IMR-90 (cell line): ENCODE results near the gene AKAP3. TPM values are rescaled to one million over a fixed set of nuclear protein-coding genes. Genes with fewer than 3 reads are reported as not detected.

Source experiments
- ATAC-seq: fragments of 200-7000 bp; cut with Tn5 transposase; 2 replicates; pipeline ENCODE4 v1.9.1; 2020; ENCODE audit warnings: low read depth, mild to moderate bottlenecking, moderate library complexity
- BruUV-seq: library from RNA; stranded (reverse); fragments of 400-500 nt; replicated peaks from 2 replicates; lab custom pipeline; 2021; lab: Mats Ljungman, UMichigan
- CTCF ChIA-PET: fragments of 300-600 bp; formaldehyde crosslinking; extraction: SDS; loops from one replicate; lab custom pipeline; 2021; ENCODE audit warnings: antibody characterized with exemption; lab: Yijun Ruan, JAX
- POLR2A ChIA-PET: fragments of 300-600 bp; sonication (Branson Sonifier 250); formaldehyde crosslinking; loops from one replicate; lab custom pipeline; 2022; ENCODE audit warnings: antibody characterized with exemption; ENCODE audit not compliant: unreplicated experiment; lab: Charles Lee
- DNase-seq: peaks from one replicate; pipeline ENCODE4 v3.0.0; 2013
- H2AFZ ChIP-seq: replicated peaks from 2 replicates; pipeline ENCODE3; 2013; ENCODE audit warnings: low read length, mild to moderate bottlenecking; ENCODE audit not compliant: poor library complexity
- H2AK5ac ChIP-seq: 2 replicates; pipeline ENCODE4 v1.6.1; 2013; ENCODE audit warnings: low read depth, low read length, inconsistent platforms
- H2AK9ac ChIP-seq: replicated peaks from 2 replicates; pipeline ENCODE3; 2013; ENCODE audit warnings: mild to moderate bottlenecking, low read depth, low read length, moderate library complexity; ENCODE audit not compliant: poor library complexity
- H2BK120ac ChIP-seq: 2 replicates; pipeline ENCODE4 v1.6.1; 2013; ENCODE audit warnings: low read depth, low read length, inconsistent platforms
- H2BK15ac ChIP-seq: 3 replicates; pipeline ENCODE4 v1.6.1; 2013; ENCODE audit warnings: low read depth, low read length, inconsistent platforms
- H2BK20ac ChIP-seq: 2 replicates; pipeline ENCODE4 v1.6.1; 2013; ENCODE audit warnings: low read depth, mild to moderate bottlenecking, inconsistent platforms, low read length, moderate library complexity
- H2BK5ac ChIP-seq: 2 replicates; pipeline ENCODE4 v1.6.1; 2013; ENCODE audit warnings: mild to moderate bottlenecking, low read depth, low read length, inconsistent platforms; ENCODE audit not compliant: poor library complexity, severe bottlenecking
- H3K14ac ChIP-seq: replicated peaks from 2 replicates; pipeline ENCODE4 v1.6.1; 2013; ENCODE audit warnings: low read depth, low read length, inconsistent platforms
- H3K18ac ChIP-seq: 2 replicates; pipeline ENCODE4 v1.6.1; 2013; ENCODE audit warnings: low read depth, low read length, control low read depth
- H3K23ac ChIP-seq: 2 replicates; pipeline ENCODE4 v1.6.1; 2013; ENCODE audit warnings: low read depth, low read length, inconsistent platforms
- H3K27ac ChIP-seq: 2 replicates; pipeline ENCODE4 v1.5.1; 2013; ENCODE audit warnings: mild to moderate bottlenecking, control low read depth, low read length; ENCODE audit not compliant: insufficient read depth
- H3K27me3 ChIP-seq: 2 replicates; pipeline ENCODE4 v1.6.1; 2013; ENCODE audit warnings: low read length; ENCODE audit not compliant: control insufficient read depth, insufficient read depth
- H3K36me3 ChIP-seq: 2 replicates; pipeline ENCODE4 v1.6.1; 2013; ENCODE audit warnings: low read length, mixed read lengths; ENCODE audit not compliant: control insufficient read depth, insufficient read depth
- H3K4ac ChIP-seq: 2 replicates; pipeline ENCODE4 v1.6.1; 2013; ENCODE audit warnings: low read depth, low read length, inconsistent platforms
- H3K4me1 ChIP-seq: 2 replicates; pipeline ENCODE4 v1.6.1; 2013; ENCODE audit warnings: low read length, mixed read lengths; ENCODE audit not compliant: control insufficient read depth, insufficient read depth
- H3K4me2 ChIP-seq: 2 replicates; pipeline ENCODE4 v1.6.1; 2013; ENCODE audit warnings: low read depth, mild to moderate bottlenecking, control low read depth, low read length, moderate library complexity
- H3K4me3 ChIP-seq: 2 replicates; pipeline ENCODE4 v1.5.1; 2013; ENCODE audit warnings: low read depth, mild to moderate bottlenecking, control low read depth, low read length, moderate library complexity; ENCODE audit not compliant: insufficient read depth
- H3K56ac ChIP-seq: 2 replicates; pipeline ENCODE4 v1.6.1; 2013; ENCODE audit warnings: low read length, inconsistent platforms; ENCODE audit not compliant: insufficient read depth; ENCODE audit errors: extremely low read depth
- H3K79me1 ChIP-seq, 2 experiments: 2 replicates each; pipeline ENCODE4 v1.6.1; 2013; ENCODE audit warnings: low read length in 2 of 2, inconsistent platforms in 1 of 2, low read depth in 1 of 2
- H3K9ac ChIP-seq: 2 replicates; pipeline ENCODE4 v1.6.1; 2013; ENCODE audit warnings: low read depth, low read length, control low read depth
- H3K9me1 ChIP-seq: 2 replicates; pipeline ENCODE4 v1.6.1; 2013; ENCODE audit warnings: low read length, inconsistent platforms; ENCODE audit not compliant: insufficient read depth
- H3K9me3 ChIP-seq: 2 replicates; pipeline ENCODE4 v1.6.1; 2013; ENCODE audit warnings: low read length; ENCODE audit not compliant: control insufficient read depth, insufficient read depth
- H4K20me1 ChIP-seq: 2 replicates; pipeline ENCODE4 v1.6.1; 2013; ENCODE audit warnings: low read length, inconsistent platforms; ENCODE audit not compliant: insufficient read depth
- H4K5ac ChIP-seq: 2 replicates; pipeline ENCODE4 v1.6.1; 2013; ENCODE audit warnings: mild to moderate bottlenecking, low read depth, low read length, control low read depth
- H4K8ac ChIP-seq, 2 experiments: 2 replicates each; pipeline ENCODE4 v1.6.1; 2013; ENCODE audit warnings: low read depth in 2 of 2, low read length in 2 of 2, control low read depth in 1 of 2, inconsistent platforms in 1 of 2
- H4K91ac ChIP-seq: 2 replicates; pipeline ENCODE4 v1.6.1; 2013; ENCODE audit warnings: low read depth, low read length, inconsistent platforms; ENCODE audit not compliant: insufficient read depth
- BHLHE40 ChIP-seq: fragments of 150-350 bp; IDR thresholded peaks from 2 replicates; pipeline ENCODE4 v1.6.1; 2016; ENCODE audit warnings: mild to moderate bottlenecking, low read depth, low read length
- CEBPB ChIP-seq: IDR thresholded peaks from 2 replicates; pipeline ENCODE4 v1.6.1; 2012; ENCODE audit warnings: low read depth, low read length, improper control_type of control experiment
- CHD1 ChIP-seq: IDR thresholded peaks from 2 replicates; pipeline ENCODE4 v1.6.1; 2012; ENCODE audit warnings: low read depth, low read length, improper control_type of control experiment
- CTCF ChIP-seq: conservative IDR thresholded peaks from 2 replicates; pipeline ENCODE4 v1.5.1; 2012; ENCODE audit warnings: mild to moderate bottlenecking, low read depth, low read length, improper control_type of control experiment
- ELK1 ChIP-seq: fragments of 150-350 bp; IDR thresholded peaks from 2 replicates; pipeline ENCODE4 v1.6.1; 2016; ENCODE audit warnings: low read depth, mild to moderate bottlenecking, low read length, moderate library complexity, borderline replicate concordance
- FOS ChIP-seq: fragments of 150-350 bp; IDR thresholded peaks from 2 replicates; pipeline ENCODE4 v1.6.1; 2016; ENCODE audit warnings: low read depth, low read length
- MAFK ChIP-seq: IDR thresholded peaks from 2 replicates; pipeline ENCODE4 v1.6.1; 2012; ENCODE audit warnings: low read depth, low read length, improper control_type of control experiment
- MAZ ChIP-seq: IDR thresholded peaks from 2 replicates; pipeline ENCODE4 v1.6.1; 2012; ENCODE audit warnings: low read depth, mild to moderate bottlenecking, low read length, improper control_type of control experiment, moderate library complexity, borderline replicate concordance
- MXI1 ChIP-seq: IDR thresholded peaks from 2 replicates; pipeline ENCODE4 v1.6.1; 2012; ENCODE audit warnings: low read depth, mild to moderate bottlenecking, low read length, moderate library complexity, borderline replicate concordance
- NFE2L2 ChIP-seq: fragments of 150-350 bp; IDR thresholded peaks from 2 replicates; pipeline ENCODE4 v1.6.1; 2016; ENCODE audit warnings: low read depth, mild to moderate bottlenecking, low read length
- POLR2A ChIP-seq: IDR thresholded peaks from 2 replicates; pipeline ENCODE4 v1.6.1; 2012; ENCODE audit warnings: mild to moderate bottlenecking, low read depth, low read length
- RAD21 ChIP-seq: IDR thresholded peaks from 2 replicates; pipeline ENCODE4 v1.6.1; 2012; ENCODE audit warnings: low read length, improper control_type of control experiment
- RCOR1 ChIP-seq: IDR thresholded peaks from 2 replicates; pipeline ENCODE4 v1.6.1; 2012; ENCODE audit warnings: mild to moderate bottlenecking, low read length, improper control_type of control experiment; ENCODE audit not compliant: insufficient replicate concordance
- RFX5 ChIP-seq: IDR thresholded peaks from 2 replicates; pipeline ENCODE4 v1.8.0; 2012; ENCODE audit warnings: low read depth, mild to moderate bottlenecking, low read length, moderate library complexity
- SMC3 ChIP-seq: fragments of 150-350 bp; IDR thresholded peaks from 2 replicates; pipeline ENCODE4 v1.6.1; 2016; ENCODE audit warnings: low read depth, mild to moderate bottlenecking, antibody characterized with exemption, low read length, moderate library complexity
- USF2 ChIP-seq: fragments of 150-350 bp; IDR thresholded peaks from 2 replicates; pipeline ENCODE4 v1.6.1; 2017; ENCODE audit warnings: mild to moderate bottlenecking, antibody characterized with exemption, low read length, low read depth
- WGBS, 2 experiments: methylation state at CpG; one replicate each; pipeline versions ENCODE4 v1.1.5 to v1.1.7; 2013; ENCODE audit warnings: missing lambda C conversion rate in 2 of 2; ENCODE audit not compliant: insufficient read length in 1 of 2; ENCODE audit errors: extremely low coverage in 2 of 2; 5-methylcytosine and 5-hydroxymethylcytosine counted together
- dilution Hi-C: fragments of 300-500 bp; cut with HindIII; formaldehyde crosslinking; loops from one replicate; pipeline ENCODE4 v1.14.3; 2018; ENCODE audit warnings: low sequenced_read_pairs; ENCODE audit not compliant: unreplicated experiment
- in situ Hi-C: fragments of 300-500 bp; cut with MboI; formaldehyde crosslinking; loops from 3 replicates; pipeline ENCODE4 v1.14.3; 2019; ENCODE audit warnings: low sequenced_read_pairs, inconsistent platforms, mixed read lengths
- intact Hi-C: fragments of 100-400 bp; cut with micrococcal nuclease; formaldehyde crosslinking; loops from 2 replicates; pipeline ENCODE4 v1.10.0; 2022
- polyA plus RNA-seq, 3 experiments: library from polyadenylated mRNA; depleted of rRNA; stranded (reverse); fragments of >200 nt; gene quantifications; 2 replicates each; pipeline ENCODE4 v1.2.3, GENCODE V29; 2012; ENCODE audit warnings: low replicate concordance in 1 of 3
- total RNA-seq: library from RNA; depleted of rRNA; stranded (reverse); fragments of >200 nt; gene quantifications from 2 replicates; pipeline ENCODE4 v1.2.3, GENCODE V29; 2012

Gene AKAP3
- total and polyA plus RNA-seq, 2 of the 4 experiments (the other 2 are of a cell fraction), result 0.54 to 0.55 TPM

DNA sequence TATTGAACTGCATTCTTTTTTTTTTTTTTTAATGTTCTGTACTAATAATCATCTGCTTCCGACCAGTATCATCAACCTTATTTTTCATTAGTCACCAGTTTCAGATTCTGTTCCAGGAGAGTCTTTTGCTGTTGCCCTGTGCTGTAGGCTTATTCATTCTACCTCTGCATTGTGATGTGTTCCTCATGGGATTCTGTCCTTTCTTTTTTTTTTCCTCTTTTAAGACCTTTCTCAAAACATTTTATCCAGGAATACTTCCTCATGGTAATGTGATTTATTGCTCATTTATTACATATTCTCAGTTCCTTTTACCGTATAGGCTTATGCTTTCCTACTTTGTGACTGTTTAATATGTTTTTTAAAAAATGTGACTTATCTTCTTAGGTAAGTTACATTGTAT, 4.8 kb upstream of the AKAP3 start:
- no peak overlapping the region for H3K56ac ChIP-seq
- H3K27me3 ChIP-seq, result no peaks in the 10 kb centered on the region
- ChIA-PET POLR2A (no interaction called here), CTCF (no interaction called here)
- no peak overlapping the region for H2BK15ac ChIP-seq
- no peak for ATAC-seq
- no peak overlapping the region for H3K4me3 ChIP-seq
- no peak overlapping the region for H2BK5ac ChIP-seq
- H2AK9ac ChIP-seq, result no peak overlapping the region
- H3K79me1 ChIP-seq, result peaks cover 7 to 28% of the 10 kb centered on the region in 2 experiments; a peak in 2 of 4 replicates
- no TSS peak for BruUV-seq
- dilution Hi-C loops, result no loop called here
- H3K4me2 ChIP-seq, result no peak overlapping the region
- H4K20me1 ChIP-seq, result no peaks in the 10 kb centered on the region; the same call in 1 of the 2 replicates
- no peak overlapping the region for H3K9ac ChIP-seq
- no peak overlapping the region for H4K8ac ChIP-seq
- no peak overlapping the region for H3K23ac ChIP-seq
- H3K18ac ChIP-seq, result no peak overlapping the region
- H2BK20ac ChIP-seq, result no peak overlapping the region
- TF ChIP-seq SMC3 (no peak), CHD1 (no peak), POLR2A (no peak), CEBPB (no peak), NFE2L2 (no peak), BHLHE40 (no peak), MAZ (no peak), FOS (no peak), USF2 (no peak), CTCF (no peak), MXI1 (no peak), ELK1 (no peak), RCOR1 (no peak), RFX5 (no peak), MAFK (no peak), RAD21 (no peak)
- in situ Hi-C loops, result no loop called here
- no peak overlapping the region for H2BK120ac ChIP-seq
- no peak for DNase-seq
- H3K4ac ChIP-seq, result no peak overlapping the region
- peaks cover 21% of the 10 kb centered on the region for H3K36me3 ChIP-seq
- H4K91ac ChIP-seq, result no peak overlapping the region
- intact Hi-C loops, result no loop called here
- no peaks in the 10 kb centered on the region; the same call in 1 of the 2 replicates for H3K9me1 ChIP-seq
- WGBS, 2 experiments, result no CpG with 5 or more reads among the region's 2 CpGs
- no peak overlapping the region for H4K5ac ChIP-seq
- H3K4me1 ChIP-seq, result no peaks in the 10 kb centered on the region
- no peak overlapping the region for H2AFZ ChIP-seq
- H2AK5ac ChIP-seq, result no peak overlapping the region
- H3K9me3 ChIP-seq, result no peaks in the 10 kb centered on the region
- H3K27ac ChIP-seq, result no peak overlapping the region
- H3K14ac ChIP-seq, result no peak overlapping the region
